Vagina (tissue), 2 donors: ENCODE results near the gene BARD1.

Experiments
- CTCF ChIP-seq, 3 experiments: fragments of 450-650 bp in 2 of 3; fragments of 200-600 bp in 1 of 3; sonication (generic) in 1 of 3; IDR thresholded peaks; one replicate each; pipeline ENCODE4 v1.5.1; 2017 to 2019; ENCODE audit warnings: antibody characterized with exemption in 3 of 3, mild to moderate bottlenecking in 2 of 3, moderate library complexity in 2 of 3
- POLR2A ChIP-seq, 2 donors: fragments of 450-650 bp; IDR thresholded peaks; one replicate each; pipeline ENCODE4 v1.6.1; 2017; ENCODE audit warnings: antibody characterized with exemption in 2 of 2, mild to moderate bottlenecking in 2 of 2, moderate library complexity in 2 of 2
- POLR2AphosphoS5 ChIP-seq, 2 donors: sonication (generic); formaldehyde crosslinking; IDR thresholded peaks; one replicate each; pipeline ENCODE4 v1.9.0; 2017; ENCODE audit warnings: antibody characterized with exemption in 2 of 2, mild to moderate bottlenecking in 2 of 2, low read depth in 1 of 2; ENCODE audit not compliant: insufficient read depth in 1 of 2

- TF ChIP-seq CTCF (IDR thresholded peaks at IDR 0.05) (no peak), POLR2AphosphoS5 (IDR thresholded peaks at IDR 0.05; ENCODE audit: insufficient read depth in 1 of 2, low read depth in 1 of 2) (no peak), POLR2A (IDR thresholded peaks at IDR 0.05) (no peak)
Observed at GRCh38 chr2:214710729-214711128, 98.8 kb downstream of the BARD1 start.
